GM23338 (cell line): ENCODE measurements around the gene CHAD. TPM values are rescaled to one million over a fixed set of nuclear protein-coding genes. Genes with fewer than 3 reads are reported as not detected.

Experiments
- ATAC-seq: fragments of 200-7000 bp; cut with Tn5 transposase; 3 replicates; pipeline ENCODE4 v1.9.1; 2020
- DNase-seq: peaks from one replicate; pipeline ENCODE4 v3.0.0-alpha.2; 2015; ENCODE audit warnings: low spot score
- H2AFZ ChIP-seq: fragments of 200-600 bp; sonication (generic); 2 replicates; pipeline ENCODE4 v1.8.0; 2016; ENCODE audit warnings: antibody characterized with exemption, mild to moderate bottlenecking, moderate library complexity
- H3F3A ChIP-seq: fragments of 200-600 bp; sonication (generic); replicated peaks from 2 replicates; pipeline ENCODE4 v1.8.0; 2017; ENCODE audit warnings: antibody characterized with exemption, mixed run types, low read depth
- H3K27ac ChIP-seq: fragments of 200-600 bp; sonication (generic); 2 replicates; pipeline ENCODE4 v1.6.1; 2016; ENCODE audit warnings: low read depth
- H3K27me3 ChIP-seq: fragments of 200-600 bp; sonication (generic); 2 replicates; pipeline ENCODE4 v1.8.0; 2016; ENCODE audit warnings: mild to moderate bottlenecking, mixed run types, moderate library complexity; ENCODE audit not compliant: insufficient read depth
- H3K36me3 ChIP-seq: fragments of 200-600 bp; sonication (generic); 2 replicates; pipeline ENCODE4 v1.8.0; 2016; ENCODE audit warnings: mild to moderate bottlenecking; ENCODE audit not compliant: insufficient read depth
- H3K4me1 ChIP-seq: fragments of 200-600 bp; sonication (generic); 2 replicates; pipeline ENCODE4 v1.8.0; 2016; ENCODE audit warnings: mild to moderate bottlenecking, moderate library complexity; ENCODE audit not compliant: insufficient read depth
- H3K4me2 ChIP-seq: fragments of 200-600 bp; sonication (generic); 2 replicates; pipeline ENCODE4 v1.7.1; 2017; ENCODE audit warnings: mixed run types
- H3K4me3 ChIP-seq: fragments of 200-600 bp; sonication (generic); 2 replicates; pipeline ENCODE4 v1.6.1; 2016; ENCODE audit warnings: mixed run types
- H3K79me2 ChIP-seq: fragments of 200-600 bp; sonication (generic); replicated peaks from 2 replicates; pipeline ENCODE4 v1.8.0; 2017; ENCODE audit warnings: mild to moderate bottlenecking; ENCODE audit not compliant: insufficient read depth
- H3K9me2 ChIP-seq: fragments of 200-600 bp; sonication (generic); 2 replicates; pipeline ENCODE4 v1.8.0; 2017; ENCODE audit not compliant: insufficient read depth
- H4K20me1 ChIP-seq: fragments of 200-600 bp; sonication (generic); replicated peaks from 2 replicates; pipeline ENCODE4 v1.8.0; 2017; ENCODE audit warnings: mild to moderate bottlenecking; ENCODE audit not compliant: insufficient read depth
- H3K27ac Mint-ChIP-seq: 2 replicates; pipeline ENCODE4 v1.8.0; 2020; ENCODE audit warnings: inconsistent platforms, mild to moderate bottlenecking, moderate library complexity, mixed read lengths
- H3K27me3 Mint-ChIP-seq: 3 replicates; pipeline ENCODE4 v1.8.0; 2022; ENCODE audit warnings: low read depth, mild to moderate bottlenecking, moderate library complexity, mixed read lengths, inconsistent platforms; ENCODE audit not compliant: insufficient read depth, poor library complexity
- H3K36me3 Mint-ChIP-seq: 3 replicates; pipeline ENCODE4 v1.8.0; 2021; ENCODE audit warnings: low read depth, mild to moderate bottlenecking, inconsistent platforms, moderate library complexity, mixed read lengths
- H3K4me1 Mint-ChIP-seq: 3 replicates; pipeline ENCODE4 v1.8.0; 2020; ENCODE audit warnings: mild to moderate bottlenecking, inconsistent platforms, mixed read lengths
- H3K4me3 Mint-ChIP-seq: 3 replicates; pipeline ENCODE4 v1.8.0; 2021; ENCODE audit warnings: moderate library complexity, mild to moderate bottlenecking, inconsistent platforms, mixed read lengths
- H3K9me3 Mint-ChIP-seq: 3 replicates; pipeline ENCODE4 v1.8.0; 2020; ENCODE audit warnings: moderate library complexity, mild to moderate bottlenecking, inconsistent platforms, mixed read lengths
- ETS1 ChIP-seq: IDR thresholded peaks from 2 replicates; pipeline ENCODE4 v1.6.1; 2016; ENCODE audit warnings: antibody characterized with exemption
- EZH2 ChIP-seq: fragments of 200-600 bp; sonication (generic); IDR thresholded peaks from one replicate; pipeline ENCODE4 v1.8.0; 2017; ENCODE audit warnings: antibody characterized with exemption, mild to moderate bottlenecking, low read depth; ENCODE audit not compliant: unreplicated experiment
- JUNB ChIP-seq: IDR thresholded peaks from one replicate; pipeline ENCODE4 v1.6.1; 2016; ENCODE audit warnings: antibody characterized with exemption; ENCODE audit not compliant: unreplicated experiment
- NANOG ChIP-seq: IDR thresholded peaks from 2 replicates; pipeline ENCODE4 v1.6.1; 2016; ENCODE audit warnings: antibody characterized with exemption, borderline replicate concordance
- POLR2AphosphoS5 ChIP-seq: IDR thresholded peaks from 2 replicates; pipeline ENCODE4 v1.6.1; 2016; ENCODE audit warnings: antibody characterized with exemption, low read depth
- REST ChIP-seq: IDR thresholded peaks from one replicate; pipeline ENCODE4 v1.6.1; 2018; ENCODE audit warnings: antibody characterized with exemption; ENCODE audit not compliant: unreplicated experiment
- STAT1 ChIP-seq: IDR thresholded peaks from one replicate; pipeline ENCODE4 v1.6.1; 2016; ENCODE audit warnings: antibody characterized with exemption; ENCODE audit not compliant: unreplicated experiment
- ZNF331 ChIP-seq: fragments of 250-450 bp; sonication (Bioruptor Pico); IDR thresholded peaks from 2 replicates; pipeline ENCODE4 v1.5.0; 2020; ENCODE audit warnings: low read depth, mild to moderate bottlenecking, moderate library complexity
- ZNF462 ChIP-seq: fragments of 250-450 bp; sonication (Bioruptor Pico); IDR thresholded peaks from 2 replicates; pipeline ENCODE4 v1.5.0; 2020; ENCODE audit warnings: mild to moderate bottlenecking, moderate library complexity
- polyA plus RNA-seq: library from polyadenylated mRNA; unstranded; fragments of >200 nt; fragmentation: Nextera tagmentation; extraction: Ambion mirVana; gene quantifications from 2 replicates; pipeline ENCODE4 v1.2.1, GENCODE V29; 2016
- total RNA-seq: library from RNA; depleted of rRNA; stranded (reverse); fragments of >200 nt; shearing (Covaris generic); gene quantifications from 2 replicates; pipeline ENCODE4 v1.2.3, GENCODE V29; 2014

The CHAD gene
- total and polyA plus RNA-seq, 2 experiments from 2014 or later, result 0.18 TPM; not detected in 1

GRCh38 chr17:50414808-50415207 is 53.9 kb downstream of the CHAD start:
- Histone ChIP-seq H3K4me1 (no peaks in the 10 kb centered on the region), H3K36me3 (no peaks in the 10 kb centered on the region), H3K9me2 (no peaks in the 10 kb centered on the region), H3F3A (no peaks in the 10 kb centered on the region), H4K20me1 (no peaks in the 10 kb centered on the region), H3K27ac (no peak overlapping the region), H2AFZ (no peak overlapping the region), H3K27me3 (no peaks in the 10 kb centered on the region), H3K79me2 (no peaks in the 10 kb centered on the region), H3K4me3 (no peak overlapping the region), H3K4me2 (no peak overlapping the region)
- no peak for ATAC-seq
- TF ChIP-seq STAT1, result no peak
- TF ChIP-seq POLR2AphosphoS5, result no peak
- TF ChIP-seq ETS1, result no peak
- no peak for TF ChIP-seq REST
- no peak for TF ChIP-seq ZNF462 (CRISPR knock-in tag)
- TF ChIP-seq ZNF331 (CRISPR knock-in tag), result no peak
- TF ChIP-seq JUNB, result no peak
- no peak for TF ChIP-seq NANOG
- TF ChIP-seq EZH2, result no peak
- Mint-ChIP-seq H3K27me3 (no peaks in the 10 kb centered on the region), H3K4me1 (no peaks in the 10 kb centered on the region; the same call in 2 of the 3 replicates), H3K4me3 (no peak overlapping the region), H3K36me3 (peaks cover 7% of the 10 kb centered on the region; the same call in 2 of the 3 replicates), H3K27ac (no peak overlapping the region), H3K9me3 (peaks cover 11% of the 10 kb centered on the region)
- DNase-seq, result no peak
